Pulmonary artery endothelial cell (primary cell): ENCODE measurements around the gene CLCF1. TPM values are rescaled to one million over a fixed set of nuclear protein-coding genes. Genes with fewer than 3 reads are reported as not detected.
A peak's percentile ranks its signal among the peaks of the same experiment; 100 is the strongest.

Experiments
- DNase-seq: peaks from one replicate; pipeline ENCODE4 v3.0.0-alpha.2; 2011; ENCODE audit warnings: low read depth, low spot score
- total RNA-seq: library from RNA; depleted of rRNA; stranded (reverse); fragments of >200 nt; gene quantifications from 2 replicates; pipeline ENCODE4 v1.2.3, GENCODE V29; 2014

Gene CLCF1
- total RNA-seq, 1 donor from 2014 or later, result 2.2 TPM

- DNase-seq, result no peak
Observed at GRCh38 chr11:67396259-67396581, 22.8 kb upstream of the CLCF1 start.

- no peak for DNase-seq
Observed at GRCh38 chr11:67395555-67396258, 22.3 kb upstream of the CLCF1 start.

GRCh38 chr11:67393990-67394389 lies 20.6 kb upstream of the CLCF1 start:
- DNase-seq, result no peak

- no peak for DNase-seq
Observed at GRCh38 chr11:67393437-67393836, 20.0 kb upstream of the CLCF1 start.

GRCh38 chr11:67392183-67392715 lies 18.9 kb upstream of the CLCF1 start:
- DNase-seq, result no peak

- peak; percentile 71 for DNase-seq
Observed at GRCh38 chr11:67391304-67392182, 18.1 kb upstream of the CLCF1 start, which contains the start of gene RAD9A. RAD9A (plus strand) TSS chr11:67391986; CDS start chr11:67392045, 59 bp downstream.

- DNase-seq, result no peak
Observed at GRCh38 chr11:67390947-67391303, 17.5 kb upstream of the CLCF1 start.

GRCh38 chr11:67389477-67389876 lies 16.1 kb upstream of the CLCF1 start:
- DNase-seq, result no peak

GRCh38 chr11:67387518-67387917 lies 14.1 kb upstream of the CLCF1 start:
- DNase-seq, result no peak

GRCh38 chr11:67387069-67387468 lies 13.7 kb upstream of the CLCF1 start:
- no peak for DNase-seq

GRCh38 chr11:67384851-67385366 lies 11.5 kb upstream of the CLCF1 start:
- DNase-seq, result no peak

GRCh38 chr11:67382276-67383136 lies 9.1 kb upstream of the CLCF1 start:
- no peak for DNase-seq

- DNase-seq, result no peak
Observed at GRCh38 chr11:67381244-67381972, 8.0 kb upstream of the CLCF1 start.

- no peak for DNase-seq
Observed at GRCh38 chr11:67379061-67380058, 6.0 kb upstream of the CLCF1 start.

- no peak for DNase-seq
Observed at GRCh38 chr11:67378544-67378943, 5.1 kb upstream of the CLCF1 start.

- DNase-seq, result no peak
Observed at GRCh38 chr11:67376873-67377808, 3.7 kb upstream of the CLCF1 start.

- DNase-seq, result no peak
Observed at GRCh38 chr11:67376063-67376820, 2.8 kb upstream of the CLCF1 start.
